GM23248 (cell line): ENCODE measurements around the gene MPHOSPH8. TPM values are rescaled to one million over a fixed set of nuclear protein-coding genes. Genes with fewer than 3 reads are reported as not detected.

Source experiments
- DNase-seq: peaks from one replicate; pipeline ENCODE4 v3.0.0-alpha.2; 2015
- H2AFZ ChIP-seq: fragments of 200-600 bp; sonication (generic); 2 replicates; pipeline ENCODE4 v1.6.1; 2016; ENCODE audit warnings: antibody characterized with exemption
- H3F3A ChIP-seq: fragments of 200-600 bp; sonication (generic); 2 replicates; pipeline ENCODE4 v1.6.1; 2016; ENCODE audit warnings: mild to moderate bottlenecking, antibody characterized with exemption, mixed run types; ENCODE audit not compliant: insufficient read depth
- H3K27ac ChIP-seq: fragments of 200-600 bp; sonication (generic); 2 replicates; pipeline ENCODE4 v1.5.1; 2016; ENCODE audit warnings: mild to moderate bottlenecking
- H3K27me3 ChIP-seq: fragments of 200-600 bp; sonication (generic); replicated peaks from 2 replicates; pipeline ENCODE4 v1.6.1; 2016; ENCODE audit warnings: mild to moderate bottlenecking; ENCODE audit not compliant: insufficient read depth
- H3K36me3 ChIP-seq: fragments of 200-600 bp; sonication (generic); 2 replicates; pipeline ENCODE4 v1.6.1; 2016; ENCODE audit warnings: low read depth, mild to moderate bottlenecking
- H3K4me1 ChIP-seq: fragments of 200-600 bp; sonication (generic); 2 replicates; pipeline ENCODE4 v1.6.1; 2016; ENCODE audit warnings: mild to moderate bottlenecking; ENCODE audit not compliant: insufficient read depth
- H3K4me2 ChIP-seq: fragments of 200-600 bp; sonication (generic); one replicate; pipeline ENCODE4 v1.6.1; 2016; ENCODE audit warnings: mild to moderate bottlenecking; ENCODE audit not compliant: unreplicated experiment
- H3K4me3 ChIP-seq: fragments of 200-600 bp; sonication (generic); 2 replicates; pipeline ENCODE4 v1.5.1; 2016; ENCODE audit warnings: mild to moderate bottlenecking
- H3K79me2 ChIP-seq: fragments of 200-600 bp; sonication (generic); 2 replicates; pipeline ENCODE4 v1.6.1; 2016; ENCODE audit warnings: mild to moderate bottlenecking; ENCODE audit not compliant: insufficient read depth
- H3K9ac ChIP-seq: fragments of 200-600 bp; sonication (generic); 2 replicates; pipeline ENCODE4 v1.6.1; 2016; ENCODE audit warnings: mild to moderate bottlenecking
- H3K9me2 ChIP-seq: fragments of 200-600 bp; sonication (generic); 2 replicates; pipeline ENCODE4 v1.6.1; 2016; ENCODE audit warnings: mixed run types, mild to moderate bottlenecking, moderate library complexity; ENCODE audit not compliant: insufficient read depth
- H3K9me3 ChIP-seq: fragments of 200-600 bp; sonication (generic); one replicate; pipeline ENCODE4 v1.6.1; 2017; ENCODE audit warnings: low read depth
- H4K20me1 ChIP-seq: fragments of 200-600 bp; sonication (generic); 2 replicates; pipeline ENCODE4 v1.6.0; 2016; ENCODE audit not compliant: insufficient read depth
- EZH2 ChIP-seq: fragments of 200-600 bp; sonication (generic); IDR thresholded peaks from 2 replicates; pipeline ENCODE4 v1.6.1; 2018; ENCODE audit warnings: antibody characterized with exemption, mild to moderate bottlenecking; ENCODE audit not compliant: insufficient read depth, poor library complexity, severe bottlenecking
- EZH2phosphoT487 ChIP-seq: fragments of 200-600 bp; sonication (generic); IDR thresholded peaks from 2 replicates; pipeline ENCODE4 v1.6.1; 2018; ENCODE audit warnings: antibody characterized with exemption, moderate library complexity, mild to moderate bottlenecking, low read depth; ENCODE audit not compliant: insufficient read depth
- WGBS, 2 experiments: methylation state at CpG; one replicate each; pipeline ENCODE4 v1.1.6; 2015 to 2017; ENCODE audit warnings: low lambda C conversion rate in 2 of 2, low coverage in 1 of 2; ENCODE audit errors: missing lambda C conversion rate in 2 of 2; 5-methylcytosine and 5-hydroxymethylcytosine counted together
- in situ Hi-C: fragments of 300-500 bp; cut with MboI; formaldehyde crosslinking; loops from 2 replicates; pipeline ENCODE4 v1.15.0; 2020
- polyA plus RNA-seq: library from polyadenylated mRNA; unstranded; fragments of >200 nt; fragmentation: Nextera tagmentation; extraction: Ambion mirVana; gene quantifications from 2 replicates; pipeline ENCODE4 v1.2.1, GENCODE V29; 2016
- total RNA-seq: library from RNA; depleted of rRNA; stranded (reverse); fragments of >200 nt; shearing (Covaris generic); gene quantifications from 2 replicates; pipeline ENCODE4 v1.2.3, GENCODE V29; 2014

MPHOSPH8 gene
- total and polyA plus RNA-seq, 2 experiments from 2014 or later, result 11.1 to 15.0 TPM

DNA sequence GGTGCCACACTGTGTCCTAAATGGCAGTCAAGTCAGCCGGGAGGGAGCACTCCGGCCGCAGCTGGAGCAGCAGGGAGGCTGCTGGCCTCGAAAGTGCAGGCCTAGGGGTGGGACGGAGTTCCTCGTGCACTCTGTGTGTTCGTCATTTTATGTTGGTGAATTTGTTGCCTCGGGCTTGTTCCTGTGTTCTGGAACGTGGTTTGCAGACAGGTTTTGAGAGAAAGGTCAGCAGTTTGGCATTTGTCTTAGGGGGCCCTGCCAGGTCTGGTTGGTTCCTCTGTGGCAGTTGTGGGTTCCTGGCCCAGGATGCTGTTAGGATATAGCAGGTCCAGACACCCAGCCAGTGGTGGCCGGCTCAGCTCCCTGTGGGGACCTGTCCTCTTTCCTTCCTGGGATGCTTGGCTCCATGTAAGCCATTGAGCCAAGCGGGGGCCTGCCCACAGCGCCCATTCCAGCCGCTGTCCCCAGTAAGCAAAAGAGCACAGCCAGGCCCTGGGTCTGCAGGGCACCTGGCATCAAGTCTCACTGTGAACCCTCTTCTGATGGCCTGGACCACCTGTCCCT lies 30.0 kb downstream of the MPHOSPH8 start:
- H3K9me2 ChIP-seq, result no peaks in the 10 kb centered on the region
- H3K27ac ChIP-seq, result no peak overlapping the region
- H3K4me2 ChIP-seq, result no peak overlapping the region
- no peak overlapping the region for H2AFZ ChIP-seq
- no peaks in the 10 kb centered on the region for H4K20me1 ChIP-seq
- no peaks in the 10 kb centered on the region for H3K27me3 ChIP-seq
- in situ Hi-C loops, result no loop called here
- H3F3A ChIP-seq, result peaks cover 10% of the 10 kb centered on the region; the same call in 1 of the 2 replicates
- WGBS, 2 experiments, result 83 to 84% methylated on average over 12 of the region's 13 CpGs
- no peaks in the 10 kb centered on the region for H3K4me1 ChIP-seq
- TF ChIP-seq EZH2 (no peak), EZH2phosphoT487 (no peak)
- H3K9ac ChIP-seq, result no peak overlapping the region
- no peaks in the 10 kb centered on the region for H3K79me2 ChIP-seq
- peaks cover 63% of the 10 kb centered on the region for H3K36me3 ChIP-seq
- DNase-seq, result no peak
- H3K4me3 ChIP-seq, result no peak overlapping the region
- no peaks in the 10 kb centered on the region for H3K9me3 ChIP-seq

DNA sequence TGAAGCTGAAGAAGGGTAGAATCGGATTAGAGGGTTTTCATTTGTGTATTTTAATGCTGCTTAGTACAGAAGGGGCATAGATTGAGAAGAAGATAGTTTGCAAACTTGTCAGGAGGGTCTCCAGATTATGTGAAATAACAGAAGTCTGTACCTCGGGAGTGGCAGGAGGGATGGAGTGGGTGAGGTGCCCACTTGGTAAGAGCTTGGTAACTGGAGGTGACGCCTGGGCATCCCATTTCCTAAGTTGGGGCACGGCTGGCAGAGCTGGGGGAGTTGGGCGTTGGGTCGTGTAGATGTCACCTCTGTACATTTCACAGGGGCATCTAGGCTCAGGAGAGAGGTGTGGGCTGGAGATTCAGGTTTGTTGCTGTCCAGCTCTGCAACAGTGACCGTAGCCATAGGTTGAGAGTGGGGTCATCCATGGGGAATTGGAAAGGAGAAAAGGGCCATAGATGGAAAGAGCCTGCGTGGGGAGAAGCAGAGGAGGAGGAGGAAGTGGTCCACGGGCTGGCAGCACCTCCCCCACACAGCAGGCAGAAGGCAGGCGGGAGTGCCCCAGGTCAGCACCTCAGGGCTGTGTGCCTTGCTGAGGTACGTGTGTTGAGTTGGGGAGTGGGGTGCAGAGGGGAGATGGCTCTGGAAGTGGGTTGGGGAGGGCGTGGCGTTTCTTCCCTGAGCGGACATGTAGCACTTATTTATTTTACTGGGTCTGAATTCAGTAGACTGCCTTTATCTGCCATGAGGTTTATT lies 31.2 kb downstream of the MPHOSPH8 start:
- peaks cover 10% of the 10 kb centered on the region; the same call in 1 of the 2 replicates for H3F3A ChIP-seq
- no peak for DNase-seq
- H4K20me1 ChIP-seq, result no peaks in the 10 kb centered on the region
- no peaks in the 10 kb centered on the region for H3K27me3 ChIP-seq
- no peak overlapping the region for H3K4me3 ChIP-seq
- in situ Hi-C loops, result no loop called here
- H3K36me3 ChIP-seq, result peaks cover 57% of the 10 kb centered on the region
- H3K9ac ChIP-seq, result no peak overlapping the region
- H3K9me3 ChIP-seq, result no peaks in the 10 kb centered on the region
- no peak overlapping the region for H3K27ac ChIP-seq
- no peaks in the 10 kb centered on the region for H3K4me1 ChIP-seq
- H3K79me2 ChIP-seq, result no peaks in the 10 kb centered on the region
- WGBS, 2 experiments, result 94 to 95% methylated on average over 14 of the region's 14 CpGs
- no peak overlapping the region for H2AFZ ChIP-seq
- H3K4me2 ChIP-seq, result no peak overlapping the region
- TF ChIP-seq EZH2 (no peak), EZH2phosphoT487 (no peak)
- H3K9me2 ChIP-seq, result no peaks in the 10 kb centered on the region

DNA sequence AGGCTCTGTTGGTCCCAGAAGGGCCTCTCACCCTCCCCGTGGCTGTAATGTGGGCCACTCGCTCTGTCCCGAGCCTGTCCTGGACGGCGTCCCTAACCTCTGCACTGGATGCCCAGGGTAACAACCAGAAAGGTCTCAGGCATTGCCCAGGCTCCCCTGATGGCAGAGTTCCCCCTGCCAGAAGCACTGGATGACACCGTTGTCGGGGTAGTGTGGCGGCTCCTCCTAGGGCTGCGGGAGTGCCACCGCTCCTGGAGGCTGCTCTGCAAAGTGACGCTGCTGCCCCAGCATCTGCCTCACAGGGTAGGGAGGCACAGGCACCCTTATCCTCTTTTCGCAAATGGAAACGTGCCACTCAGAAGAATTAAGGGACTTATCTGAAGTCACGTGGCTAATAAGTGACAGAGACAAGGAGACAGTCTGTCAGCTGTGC lies 32.0 kb downstream of the MPHOSPH8 start:
- no peak overlapping the region for H3K4me2 ChIP-seq
- no peak overlapping the region for H3K9ac ChIP-seq
- H3K79me2 ChIP-seq, result no peaks in the 10 kb centered on the region
- H3K9me2 ChIP-seq, result no peaks in the 10 kb centered on the region
- no peak overlapping the region for H2AFZ ChIP-seq
- H3K9me3 ChIP-seq, result no peaks in the 10 kb centered on the region
- peaks cover 60% of the 10 kb centered on the region for H3K36me3 ChIP-seq
- H4K20me1 ChIP-seq, result no peaks in the 10 kb centered on the region
- H3K4me1 ChIP-seq, result no peaks in the 10 kb centered on the region
- H3F3A ChIP-seq, result peaks cover 10% of the 10 kb centered on the region; the same call in 1 of the 2 replicates
- 81% methylated on average over 13 of the region's 14 CpGs for WGBS, 2 experiments
- no peak for DNase-seq
- no peak overlapping the region for H3K27ac ChIP-seq
- in situ Hi-C loops, result no loop called here
- H3K27me3 ChIP-seq, result no peaks in the 10 kb centered on the region
- TF ChIP-seq EZH2, result no peak
- no peak for TF ChIP-seq EZH2phosphoT487
- no peak overlapping the region for H3K4me3 ChIP-seq

DNA sequence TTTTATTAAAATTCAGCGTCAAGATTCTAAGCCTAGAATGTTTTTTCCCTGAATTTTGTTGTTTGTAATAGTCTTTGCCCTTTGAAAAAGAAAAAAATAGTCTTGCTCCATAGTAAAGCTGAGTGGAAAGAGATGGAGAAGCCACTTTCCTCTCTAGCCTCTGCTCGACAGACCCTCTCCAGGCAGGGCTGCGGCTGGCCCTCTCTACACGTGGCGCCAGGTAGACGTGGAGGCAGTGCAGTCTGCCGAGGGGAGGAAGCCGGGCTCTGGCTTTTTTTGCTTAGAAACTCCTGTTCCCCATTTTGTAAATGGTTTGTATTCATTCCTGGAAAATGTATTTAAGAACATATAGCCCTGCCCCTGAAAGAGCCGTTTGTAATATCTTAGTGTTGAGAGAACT lies 35.3 kb downstream of the MPHOSPH8 start:
- in situ Hi-C loops, result no loop called here
- H3K36me3 ChIP-seq, result peaks cover 62% of the 10 kb centered on the region
- DNase-seq, result no peak

More for the DNA sequence above, 35.3 kb downstream of the MPHOSPH8 start:
- H3K9me3 ChIP-seq, result no peaks in the 10 kb centered on the region
- peaks cover 10% of the 10 kb centered on the region; the same call in 1 of the 2 replicates for H3F3A ChIP-seq
- H3K4me1 ChIP-seq, result no peaks in the 10 kb centered on the region
- TF ChIP-seq EZH2phosphoT487 (no peak), EZH2 (no peak)
- no peaks in the 10 kb centered on the region for H3K9me2 ChIP-seq
- H2AFZ ChIP-seq, result no peak overlapping the region
- H3K4me3 ChIP-seq, result no peak overlapping the region
- WGBS, 2 experiments, result 82% methylated on average over 9 of the region's 9 CpGs
- no peaks in the 10 kb centered on the region for H3K79me2 ChIP-seq
- no peaks in the 10 kb centered on the region for H3K27me3 ChIP-seq
- no peak overlapping the region for H3K4me2 ChIP-seq
- no peaks in the 10 kb centered on the region for H4K20me1 ChIP-seq
- no peak overlapping the region for H3K9ac ChIP-seq
- no peak overlapping the region for H3K27ac ChIP-seq
